WTC11 (cell line): Measurements from ENCODE around the gene MTMR2. TPM values are rescaled to one million over a fixed set of nuclear protein-coding genes. Genes with fewer than 3 reads are reported as not detected.
A peak's percentile ranks its signal among the peaks of the same experiment; 100 is the strongest.

ENCODE experiments used
- ATAC-seq: fragments of 200-7000 bp; cut with Tn5 transposase; 2 replicates; pipeline ENCODE4 v1.10.0; 2021; ENCODE audit warnings: mild to moderate bottlenecking, moderate library complexity
- CTCF ChIA-PET: fragments of 300-600 bp; sonication (Branson Sonifier 250); formaldehyde crosslinking; loops from one replicate; lab custom pipeline; 2021; ENCODE audit warnings: antibody characterized with exemption; lab: Charles Lee
- POLR2A ChIA-PET: fragments of 350-600 bp; sonication (Branson Sonifier 250); formaldehyde crosslinking; loops from one replicate; lab custom pipeline; 2021; ENCODE audit warnings: antibody characterized with exemption; lab: Charles Lee
- DNase-seq: peaks from one replicate; pipeline ENCODE4 v3.0.0; 2021; ENCODE audit warnings: low spot score
- H3K27ac Mint-ChIP-seq: 2 replicates; pipeline ENCODE4 v1.8.0; 2021; ENCODE audit warnings: mixed read lengths
- H3K27me3 Mint-ChIP-seq: 2 replicates; pipeline ENCODE4 v1.8.0; 2021; ENCODE audit warnings: low read depth, mild to moderate bottlenecking, moderate library complexity, mixed read lengths
- H3K36me3 Mint-ChIP-seq: 2 replicates; pipeline ENCODE4 v1.8.0; 2021; ENCODE audit warnings: mixed read lengths
- H3K4me1 Mint-ChIP-seq: 2 replicates; pipeline ENCODE4 v1.8.0; 2022; ENCODE audit warnings: mixed read lengths
- H3K4me3 Mint-ChIP-seq: 2 replicates; pipeline ENCODE4 v1.8.0; 2021; ENCODE audit warnings: mild to moderate bottlenecking, moderate library complexity, mixed read lengths
- H3K9me3 Mint-ChIP-seq: 2 replicates; pipeline ENCODE4 v1.8.0; 2021; ENCODE audit warnings: mixed read lengths
- EMX1 ChIP-seq: fragments of 250-450 bp; sonication (Bioruptor Pico); IDR thresholded peaks from 2 replicates; pipeline ENCODE4 v1.8.0; 2021; ENCODE audit warnings: mild to moderate bottlenecking
- FOXP1 ChIP-seq: sonication (generic); formaldehyde crosslinking; IDR thresholded peaks from 2 replicates; pipeline ENCODE4 v1.8.0; 2022; ENCODE audit warnings: missing genetic modification reagents, mild to moderate bottlenecking, moderate library complexity, borderline replicate concordance
- NFE2L1 ChIP-seq: sonication (generic); formaldehyde crosslinking; IDR thresholded peaks from 2 replicates; pipeline ENCODE4 v1.8.1; 2023; ENCODE audit warnings: missing genetic modification reagents
- PRRX2 ChIP-seq: fragments of 250-450 bp; sonication (Bioruptor Pico); IDR thresholded peaks from 2 replicates; pipeline ENCODE4 v1.8.0; 2021; ENCODE audit warnings: mild to moderate bottlenecking
- RORB ChIP-seq: fragments of 250-450 bp; sonication (Bioruptor Pico); IDR thresholded peaks from 2 replicates; pipeline ENCODE4 v1.9.0; 2021; ENCODE audit warnings: mild to moderate bottlenecking
- SOX15 ChIP-seq: fragments of 250-450 bp; sonication (Bioruptor Pico); IDR thresholded peaks from 2 replicates; pipeline ENCODE4 v1.9.0; 2021; ENCODE audit warnings: mild to moderate bottlenecking
- TCF7 ChIP-seq: sonication (generic); formaldehyde crosslinking; IDR thresholded peaks from 2 replicates; pipeline ENCODE4 v1.8.0; 2022; ENCODE audit warnings: mild to moderate bottlenecking, low read depth, missing genetic modification reagents, moderate library complexity
- ZNF263 ChIP-seq: sonication (generic); formaldehyde crosslinking; IDR thresholded peaks from 2 replicates; pipeline ENCODE4 v1.8.1; 2022; ENCODE audit warnings: low read depth, mild to moderate bottlenecking, moderate library complexity, missing genetic modification reagents
- ZNF423 ChIP-seq: fragments of 250-450 bp; sonication (Bioruptor Pico); IDR thresholded peaks from 2 replicates; pipeline ENCODE4 v2.1.2; 2022; ENCODE audit warnings: mild to moderate bottlenecking, moderate library complexity
- total RNA-seq: library from RNA; stranded (reverse); gene quantifications from 3 replicates; pipeline ENCODE4 v1.2.3, GENCODE V29; 2021
- TF ChIP-seq, protein P1 (sequence below): sonication (generic); formaldehyde crosslinking; IDR thresholded peaks from 2 replicates; pipeline ENCODE4 v1.8.1; 2022; ENCODE audit warnings: missing genetic modification reagents, borderline replicate concordance
- TF ChIP-seq, protein P2 (sequence below): sonication (generic); formaldehyde crosslinking; IDR thresholded peaks from 2 replicates; pipeline ENCODE4 v1.8.1; 2023; ENCODE audit warnings: mild to moderate bottlenecking, missing genetic modification reagents, moderate library complexity
- TF ChIP-seq, protein P3 (sequence below): sonication (generic); formaldehyde crosslinking; IDR thresholded peaks from 2 replicates; pipeline ENCODE4 v1.8.1; 2022; ENCODE audit warnings: mild to moderate bottlenecking, missing genetic modification reagents, moderate library complexity, borderline replicate concordance
- TF ChIP-seq, protein P4 (sequence below): fragments of 250-450 bp; sonication (Bioruptor Pico); IDR thresholded peaks from 2 replicates; pipeline ENCODE4 v1.8.0; 2021; ENCODE audit warnings: mild to moderate bottlenecking
- TF ChIP-seq, protein P5 (sequence below): sonication (generic); formaldehyde crosslinking; IDR thresholded peaks from 2 replicates; pipeline ENCODE4 v1.8.1; 2022; ENCODE audit warnings: mild to moderate bottlenecking, moderate library complexity, missing genetic modification reagents
- TF ChIP-seq, protein P6 (sequence below): sonication (generic); formaldehyde crosslinking; IDR thresholded peaks from 2 replicates; pipeline ENCODE4 v1.8.0; 2023; ENCODE audit warnings: missing genetic modification reagents
- TF ChIP-seq, protein P7 (sequence below): fragments of 250-450 bp; sonication (Bioruptor Pico); conservative IDR thresholded peaks from 2 replicates; pipeline ENCODE4 v1.9.0; 2021; ENCODE audit warnings: mild to moderate bottlenecking

MTMR2 gene
- total RNA-seq, 1 experiment from 2014 or later: 45.6 TPM

DNA sequence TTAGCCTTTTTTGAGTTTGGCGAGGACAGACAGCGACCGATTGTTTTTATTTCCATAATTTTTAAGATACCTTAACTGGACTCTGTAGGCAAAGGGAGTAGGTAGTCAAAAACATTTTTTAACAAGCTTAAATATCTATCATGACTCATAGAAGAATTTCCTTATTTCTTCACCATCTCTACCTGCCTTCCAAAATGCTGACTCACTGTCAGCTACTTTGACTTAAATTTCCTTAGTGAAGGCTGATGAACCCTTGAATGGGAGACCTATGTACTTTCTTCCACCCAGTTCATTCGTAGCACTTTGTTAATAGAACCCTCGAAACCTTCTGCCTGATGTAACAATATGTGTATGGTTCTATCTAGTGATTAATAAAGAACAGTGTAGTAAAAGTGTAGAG, 1.1 kb upstream of the MTMR2 start:
- H3K9me3 Mint-ChIP-seq: no peaks in the 10 kb centered on the region
- POLR2A ChIA-PET: no interaction called here
- DNase-seq (no peak), ATAC-seq (no peak)
- H3K36me3 Mint-ChIP-seq: no peaks in the 10 kb centered on the region
- CTCF ChIA-PET: no interaction called here
- H3K4me1 Mint-ChIP-seq: peaks cover 22% of the 10 kb centered on the region
- TF ChIP-seq ZNF423 (CRISPR knock-in tag) (no peak), NFE2L1 (peak; percentile 77; the same call in 1 of the 2 replicates)
- TF ChIP-seq, all 79 proteins: peak for 1
- H3K27ac Mint-ChIP-seq: peak overlapping the region; percentile 89
- H3K27me3 Mint-ChIP-seq: no peaks in the 10 kb centered on the region
- peak overlapping the region; percentile 95 for H3K4me3 Mint-ChIP-seq

DNA sequence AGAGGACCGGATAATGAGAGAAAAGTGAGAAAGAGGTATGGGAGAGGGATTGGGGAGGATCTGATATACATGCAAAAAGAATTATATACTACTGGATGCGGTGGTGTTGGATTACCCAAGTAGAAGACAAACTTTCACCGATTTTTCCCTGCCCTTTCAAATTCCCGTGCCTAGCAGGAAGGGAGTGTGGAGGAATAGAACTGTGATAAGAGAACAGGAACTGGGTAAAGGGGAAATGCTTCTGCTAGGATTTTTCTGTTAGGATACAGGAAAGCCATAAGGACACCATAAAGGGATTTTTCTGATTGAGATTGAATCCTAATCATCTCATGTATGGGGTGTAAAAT, 480 bp upstream of the MTMR2 start:
- Mint-ChIP-seq H3K27ac (peak overlapping the region; percentile 99), H3K4me1 (peaks cover 22% of the 10 kb centered on the region), H3K27me3 (no peaks in the 10 kb centered on the region), H3K9me3 (no peaks in the 10 kb centered on the region), H3K36me3 (no peaks in the 10 kb centered on the region), H3K4me3 (peak overlapping the region; percentile 95)
- POLR2A ChIA-PET: no interaction called here
- TF ChIP-seq, protein P1, sequence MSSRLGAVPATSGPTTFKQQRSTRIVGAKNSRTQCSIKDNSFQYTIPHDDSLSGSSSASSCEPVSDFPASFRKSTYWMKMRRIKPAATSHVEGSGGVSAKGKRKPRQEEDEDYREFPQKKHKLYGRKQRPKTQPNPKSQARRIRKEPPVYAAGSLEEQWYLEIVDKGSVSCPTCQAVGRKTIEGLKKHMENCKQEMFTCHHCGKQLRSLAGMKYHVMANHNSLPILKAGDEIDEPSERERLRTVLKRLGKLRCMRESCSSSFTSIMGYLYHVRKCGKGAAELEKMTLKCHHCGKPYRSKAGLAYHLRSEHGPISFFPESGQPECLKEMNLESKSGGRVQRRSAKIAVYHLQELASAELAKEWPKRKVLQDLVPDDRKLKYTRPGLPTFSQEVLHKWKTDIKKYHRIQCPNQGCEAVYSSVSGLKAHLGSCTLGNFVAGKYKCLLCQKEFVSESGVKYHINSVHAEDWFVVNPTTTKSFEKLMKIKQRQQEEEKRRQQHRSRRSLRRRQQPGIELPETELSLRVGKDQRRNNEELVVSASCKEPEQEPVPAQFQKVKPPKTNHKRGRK: no peak
- no peak for TF ChIP-seq SOX15 (CRISPR knock-in tag)
- TF ChIP-seq, protein P2, sequence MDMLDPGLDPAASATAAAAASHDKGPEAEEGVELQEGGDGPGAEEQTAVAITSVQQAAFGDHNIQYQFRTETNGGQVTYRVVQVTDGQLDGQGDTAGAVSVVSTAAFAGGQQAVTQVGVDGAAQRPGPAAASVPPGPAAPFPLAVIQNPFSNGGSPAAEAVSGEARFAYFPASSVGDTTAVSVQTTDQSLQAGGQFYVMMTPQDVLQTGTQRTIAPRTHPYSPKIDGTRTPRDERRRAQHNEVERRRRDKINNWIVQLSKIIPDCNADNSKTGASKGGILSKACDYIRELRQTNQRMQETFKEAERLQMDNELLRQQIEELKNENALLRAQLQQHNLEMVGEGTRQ: no peak
- TF ChIP-seq, protein P3, sequence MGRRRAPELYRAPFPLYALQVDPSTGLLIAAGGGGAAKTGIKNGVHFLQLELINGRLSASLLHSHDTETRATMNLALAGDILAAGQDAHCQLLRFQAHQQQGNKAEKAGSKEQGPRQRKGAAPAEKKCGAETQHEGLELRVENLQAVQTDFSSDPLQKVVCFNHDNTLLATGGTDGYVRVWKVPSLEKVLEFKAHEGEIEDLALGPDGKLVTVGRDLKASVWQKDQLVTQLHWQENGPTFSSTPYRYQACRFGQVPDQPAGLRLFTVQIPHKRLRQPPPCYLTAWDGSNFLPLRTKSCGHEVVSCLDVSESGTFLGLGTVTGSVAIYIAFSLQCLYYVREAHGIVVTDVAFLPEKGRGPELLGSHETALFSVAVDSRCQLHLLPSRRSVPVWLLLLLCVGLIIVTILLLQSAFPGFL (CRISPR knock-in tag): no peak
- TF ChIP-seq, protein P4, sequence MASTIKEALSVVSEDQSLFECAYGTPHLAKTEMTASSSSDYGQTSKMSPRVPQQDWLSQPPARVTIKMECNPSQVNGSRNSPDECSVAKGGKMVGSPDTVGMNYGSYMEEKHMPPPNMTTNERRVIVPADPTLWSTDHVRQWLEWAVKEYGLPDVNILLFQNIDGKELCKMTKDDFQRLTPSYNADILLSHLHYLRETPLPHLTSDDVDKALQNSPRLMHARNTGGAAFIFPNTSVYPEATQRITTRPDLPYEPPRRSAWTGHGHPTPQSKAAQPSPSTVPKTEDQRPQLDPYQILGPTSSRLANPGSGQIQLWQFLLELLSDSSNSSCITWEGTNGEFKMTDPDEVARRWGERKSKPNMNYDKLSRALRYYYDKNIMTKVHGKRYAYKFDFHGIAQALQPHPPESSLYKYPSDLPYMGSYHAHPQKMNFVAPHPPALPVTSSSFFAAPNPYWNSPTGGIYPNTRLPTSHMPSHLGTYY (CRISPR knock-in tag): no peak
- TF ChIP-seq ZNF263: no peak
- TF ChIP-seq EMX1 (CRISPR knock-in tag): no peak
- DNase-seq: no peak
- CTCF ChIA-PET: interaction anchor here (0.5 kb wide), 1 partner anchor 417 kb away, joined by 3 read pairs; no protein-coding TSS in a partner anchor
- peak; percentile 13; the same call in 1 of the 2 replicates for ATAC-seq

DNA sequence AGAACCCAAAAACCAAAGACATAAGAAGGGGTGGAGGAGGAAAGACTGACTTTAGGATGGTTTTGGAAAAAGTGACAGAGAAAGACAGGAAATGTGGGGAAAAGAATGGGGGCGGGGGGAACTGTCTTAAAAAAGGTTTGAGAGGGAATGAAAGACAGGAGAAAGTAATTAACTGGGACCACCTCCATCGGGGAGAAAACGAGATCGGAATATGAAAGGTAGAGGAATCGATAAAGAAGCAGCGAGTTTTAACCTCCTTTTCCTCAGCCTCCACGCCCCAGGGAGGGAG, 524 bp downstream of the MTMR2 start:
- H3K27ac Mint-ChIP-seq: peak overlapping the region; percentile 67
- peaks cover 22% of the 10 kb centered on the region for H3K4me1 Mint-ChIP-seq
- no peaks in the 10 kb centered on the region for H3K9me3 Mint-ChIP-seq
- H3K36me3 Mint-ChIP-seq: no peaks in the 10 kb centered on the region
- CTCF ChIA-PET: interaction anchor here (1.1 kb wide), 1 partner anchor 466 kb away, joined by 4 read pairs; the partner anchor contains the start of genes CCDC82 and JRKL
- no peak for DNase-seq
- TF ChIP-seq TCF7 (CRISPR knock-in tag) (no peak), RORB (CRISPR knock-in tag) (no peak), FOXP1 (CRISPR knock-in tag) (no peak), NFE2L1 (no peak), PRRX2 (CRISPR knock-in tag) (no peak)
- TF ChIP-seq, protein P1: no peak
- TF ChIP-seq, protein P5, sequence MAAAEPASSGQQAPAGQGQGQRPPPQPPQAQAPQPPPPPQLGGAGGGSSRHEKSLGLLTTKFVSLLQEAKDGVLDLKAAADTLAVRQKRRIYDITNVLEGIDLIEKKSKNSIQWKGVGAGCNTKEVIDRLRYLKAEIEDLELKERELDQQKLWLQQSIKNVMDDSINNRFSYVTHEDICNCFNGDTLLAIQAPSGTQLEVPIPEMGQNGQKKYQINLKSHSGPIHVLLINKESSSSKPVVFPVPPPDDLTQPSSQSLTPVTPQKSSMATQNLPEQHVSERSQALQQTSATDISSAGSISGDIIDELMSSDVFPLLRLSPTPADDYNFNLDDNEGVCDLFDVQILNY: no peak
- TF ChIP-seq, protein P6, sequence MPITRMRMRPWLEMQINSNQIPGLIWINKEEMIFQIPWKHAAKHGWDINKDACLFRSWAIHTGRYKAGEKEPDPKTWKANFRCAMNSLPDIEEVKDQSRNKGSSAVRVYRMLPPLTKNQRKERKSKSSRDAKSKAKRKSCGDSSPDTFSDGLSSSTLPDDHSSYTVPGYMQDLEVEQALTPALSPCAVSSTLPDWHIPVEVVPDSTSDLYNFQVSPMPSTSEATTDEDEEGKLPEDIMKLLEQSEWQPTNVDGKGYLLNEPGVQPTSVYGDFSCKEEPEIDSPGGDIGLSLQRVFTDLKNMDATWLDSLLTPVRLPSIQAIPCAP: no peak
- TF ChIP-seq, protein P3 (CRISPR knock-in tag): no peak
- TF ChIP-seq, protein P7, sequence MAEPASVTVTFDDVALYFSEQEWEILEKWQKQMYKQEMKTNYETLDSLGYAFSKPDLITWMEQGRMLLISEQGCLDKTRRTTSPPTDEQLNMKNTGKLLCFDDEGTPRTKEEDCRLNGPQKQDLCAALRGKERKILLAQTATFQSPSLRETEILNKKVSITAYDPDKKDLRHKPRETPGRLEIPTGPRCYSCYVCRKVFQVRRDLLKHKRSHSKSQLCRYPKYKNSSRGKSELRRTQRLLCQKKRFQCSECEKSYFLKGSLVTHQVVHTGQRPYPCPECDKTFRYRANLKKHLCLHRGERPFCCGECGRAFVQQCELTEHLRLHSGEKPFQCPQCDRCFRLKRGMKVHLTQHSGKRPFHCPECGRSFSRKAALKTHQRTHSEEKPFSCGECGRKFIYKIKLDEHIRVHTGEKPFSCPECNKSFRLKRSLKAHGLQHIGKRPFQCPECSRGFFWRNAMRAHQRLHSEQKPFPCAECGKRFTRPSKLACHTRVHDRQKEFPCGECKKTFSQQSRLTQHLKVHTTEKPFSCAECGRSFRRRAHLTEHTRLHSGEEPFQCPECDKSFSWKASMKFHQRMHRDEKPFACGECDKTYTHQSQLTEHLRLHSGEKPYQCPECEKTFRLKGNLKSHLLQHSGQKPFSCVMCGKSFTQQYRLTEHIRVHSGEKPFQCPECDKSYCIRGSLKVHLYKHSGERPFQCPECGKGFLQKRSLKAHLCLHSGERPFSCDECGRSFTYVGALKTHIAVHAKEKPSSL (CRISPR knock-in tag): no peak
- TF ChIP-seq, all 79 proteins: peak for 0
- POLR2A ChIA-PET: interaction anchor here (0.5 to 0.9 kb wide), 3 partner anchors 59 to 133 kb away, joined by 3 to 4 read pairs (median 3); no protein-coding TSS in a partner anchor
- H3K27me3 Mint-ChIP-seq: no peaks in the 10 kb centered on the region
- ATAC-seq: no peak
- peak overlapping the region; percentile 95 for H3K4me3 Mint-ChIP-seq
